Sigmoid colon (tissue), 4 donors: ENCODE results near the gene GRM5.

Experiments
- CTCF ChIP-seq, 4 experiments: fragments of 450-650 bp in 3 of 4; fragments of 200-600 bp in 1 of 4; IDR thresholded peaks; one replicate each; pipeline ENCODE4 v1.5.1; 2016 to 2019; ENCODE audit warnings: antibody characterized with exemption in 4 of 4, mild to moderate bottlenecking in 3 of 4, moderate library complexity in 2 of 4
- POLR2A ChIP-seq, 2 donors: fragments of 450-650 bp; IDR thresholded peaks; one replicate each; pipeline ENCODE4 v1.6.1; 2016; ENCODE audit warnings: antibody characterized with exemption in 2 of 2, mild to moderate bottlenecking in 2 of 2, moderate library complexity in 2 of 2
- POLR2AphosphoS5 ChIP-seq, 4 donors: sonication (generic); formaldehyde crosslinking; IDR thresholded peaks; one replicate each; pipeline ENCODE4 v1.6.1; 2017; ENCODE audit warnings: antibody characterized with exemption in 4 of 4

- TF ChIP-seq CTCF (IDR thresholded peaks at IDR 0.05) (no peak), POLR2A (IDR thresholded peaks at IDR 0.05) (no peak), POLR2AphosphoS5 (IDR thresholded peaks at IDR 0.05) (no peak)
Measured at GRCh38 chr11:88535266-88535665, 530.5 kb downstream of the GRM5 start.
